AG04449 (cell line): Measurements from ENCODE around the gene KCNH8.

Experiments
- CTCF ChIA-PET: fragments of 350-600 bp; formaldehyde crosslinking; extraction: SDS; loops from one replicate; lab custom pipeline; 2021; ENCODE audit warnings: antibody characterized with exemption; lab: Yijun Ruan, JAX
- POLR2A ChIA-PET: fragments of 400-600, 350-600 bp; formaldehyde crosslinking; extraction: SDS; loops from one replicate; lab custom pipeline; 2020; ENCODE audit warnings: antibody characterized with exemption, inconsistent platforms; lab: Yijun Ruan, JAX
- DNase-seq: peaks from one replicate; pipeline ENCODE4 v3.0.0-alpha.2; 2010; ENCODE audit warnings: low read depth, low spot score
- H3K4me3 ChIP-seq: 2 replicates; pipeline ENCODE4 v1.5.1; 2011; ENCODE audit warnings: low read depth, mild to moderate bottlenecking, control low read depth, low read length
- CTCF ChIP-seq: IDR thresholded peaks from one replicate; pipeline ENCODE4 v1.5.1; 2011; ENCODE audit warnings: mild to moderate bottlenecking, moderate library complexity, low read length, control low read depth, inconsistent platforms; ENCODE audit not compliant: insufficient read depth; ENCODE audit errors: missing control alignments

KCNH8 gene

GRCh38 chr3:19215427-19215826 lies 67.1 kb downstream of the KCNH8 start:
- H3K4me3 ChIP-seq, result no peak overlapping the region
- ChIA-PET POLR2A (no interaction called here), CTCF (no interaction called here)
- DNase-seq, result no peak
- TF ChIP-seq CTCF, result no peak

- ChIA-PET CTCF (no interaction called here), POLR2A (no interaction called here)
- TF ChIP-seq CTCF, result no peak
- DNase-seq, result no peak
- H3K4me3 ChIP-seq, result no peak overlapping the region
Measured at GRCh38 chr3:19216669-19217337, 68.5 kb downstream of the KCNH8 start.

- POLR2A ChIA-PET, result no interaction called here
- TF ChIP-seq CTCF, result no peak
- DNase-seq, result no peak
- no peak overlapping the region for H3K4me3 ChIP-seq
- CTCF ChIA-PET, result no interaction called here
Measured at GRCh38 chr3:19220311-19220710, 72.0 kb downstream of the KCNH8 start.

GRCh38 chr3:19221081-19221480 lies 72.8 kb downstream of the KCNH8 start:
- no peak for TF ChIP-seq CTCF
- POLR2A ChIA-PET, result no interaction called here
- no peak for DNase-seq
- H3K4me3 ChIP-seq, result no peak overlapping the region
- CTCF ChIA-PET, result no interaction called here

GRCh38 chr3:19226479-19226878 lies 78.2 kb downstream of the KCNH8 start:
- ChIA-PET CTCF (no interaction called here), POLR2A (no interaction called here)
- H3K4me3 ChIP-seq, result no peak overlapping the region
- TF ChIP-seq CTCF, result no peak
- no peak for DNase-seq

- CTCF ChIA-PET, result no interaction called here
- no peak for TF ChIP-seq CTCF
- POLR2A ChIA-PET, result no interaction called here
- no peak overlapping the region for H3K4me3 ChIP-seq
- DNase-seq, result no peak
Measured at GRCh38 chr3:19228167-19228566, 79.9 kb downstream of the KCNH8 start.
